Measurements from ENCODE around the gene KLK2.
"Not testable (repeated sequence)": the region's sequence is repeated elsewhere in the genome, so short reads cannot be mapped to it uniquely, and the experiment has no call there.

KLK2 gene

DNA sequence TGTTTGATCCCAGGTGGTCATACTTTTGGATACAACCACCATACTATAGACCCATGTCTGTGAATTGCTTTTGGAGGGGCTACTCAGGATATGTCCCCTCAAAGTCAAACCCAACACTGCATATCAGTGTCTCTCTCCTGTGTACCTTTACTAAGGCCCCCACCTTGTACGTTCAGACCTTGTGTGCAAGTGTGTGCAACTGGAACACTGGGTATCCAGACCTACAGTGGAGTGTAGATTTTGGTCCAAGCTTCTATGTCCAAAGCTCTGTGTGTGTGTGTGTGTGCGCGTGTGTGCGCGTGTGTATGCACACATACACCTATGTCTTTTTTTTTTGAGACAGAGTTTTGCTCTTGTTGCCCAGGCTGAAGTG lies 18.0 kb downstream of the KLK2 start:
- no peak for DNase-seq (ENCODE audit: extremely low read depth in 1 of 2, low read depth in 1 of 2)

DNA sequence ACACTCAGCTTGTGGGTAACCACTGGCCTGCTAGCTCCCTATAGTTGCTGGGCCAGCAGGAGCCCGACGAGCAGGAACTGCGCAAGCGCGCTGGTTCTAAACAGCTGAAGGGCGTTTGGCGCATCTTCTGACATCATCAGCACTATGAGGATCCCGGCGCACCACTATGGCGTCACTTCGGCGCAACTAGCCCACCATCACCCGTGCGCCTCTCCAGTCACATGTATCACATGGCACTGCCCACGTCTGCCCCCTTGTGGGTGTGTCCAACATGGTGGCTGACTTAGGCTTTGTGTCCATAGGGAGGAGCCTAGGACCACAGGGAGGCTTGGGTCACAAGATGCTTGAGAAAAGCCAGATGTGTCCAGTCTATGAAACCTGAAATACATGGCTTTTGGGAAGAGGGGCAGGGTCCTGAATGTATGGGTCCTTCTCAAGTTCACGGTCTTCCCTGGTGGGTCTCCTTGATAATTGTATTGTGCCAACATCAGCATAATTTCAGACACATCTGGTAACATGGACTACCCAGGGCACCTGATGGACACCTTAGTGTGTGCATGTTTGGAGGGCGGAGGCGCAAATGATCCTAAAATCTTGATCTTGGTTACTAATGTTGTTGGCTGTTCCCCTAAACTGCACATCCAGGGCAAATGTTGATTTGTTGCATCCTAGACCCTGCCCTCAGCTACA lies 20.0 kb downstream of the KLK2 start:
- DNase-seq (ENCODE audit: extremely low read depth in 1 of 2, low read depth in 1 of 2) = no peak

DNA sequence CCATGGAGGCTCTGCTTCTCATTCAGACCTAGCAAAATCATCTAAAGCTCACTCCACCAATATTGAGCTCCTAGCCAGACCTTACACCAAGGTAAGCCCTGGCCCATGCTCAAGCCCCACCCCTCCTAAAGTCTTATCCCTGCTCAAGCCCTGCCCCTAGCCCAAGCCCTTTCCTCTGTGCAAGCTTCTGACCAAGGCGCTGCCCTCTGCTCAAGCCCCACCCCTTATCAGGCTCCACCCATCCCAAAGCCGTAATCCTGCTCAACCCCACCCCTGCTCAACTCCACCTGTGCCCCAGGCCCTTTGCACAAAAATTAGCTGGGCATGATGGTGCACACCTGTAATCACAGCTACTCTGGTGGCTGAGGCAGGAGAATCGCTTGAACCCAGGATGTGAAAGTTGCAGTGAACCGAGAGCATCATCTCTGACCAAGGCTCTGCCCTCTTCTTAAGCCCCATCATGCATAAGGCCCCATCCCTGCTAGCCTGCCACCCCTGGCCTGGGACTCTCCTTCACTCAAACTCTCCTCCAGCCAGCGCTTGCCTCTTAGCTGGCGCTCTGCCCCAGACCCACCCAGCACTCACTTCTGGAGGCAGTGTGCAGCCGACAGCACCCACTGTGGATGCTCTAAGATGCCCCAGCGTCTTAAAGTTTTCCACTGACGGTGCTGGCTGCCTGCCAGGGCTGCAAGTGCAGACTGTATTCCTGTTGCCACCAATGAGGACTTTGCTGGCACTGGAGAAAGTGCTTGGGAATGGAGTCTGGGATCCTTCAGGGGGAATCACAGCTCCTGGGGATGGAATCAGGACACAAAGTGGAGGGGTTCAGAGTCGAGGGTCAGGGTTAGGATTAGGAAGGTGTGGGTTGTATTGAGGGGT lies 21.5 kb downstream of the KLK2 start:
- DNase-seq (ENCODE audit: extremely low read depth in 1 of 2, low read depth in 1 of 2) = no peak

DNA sequence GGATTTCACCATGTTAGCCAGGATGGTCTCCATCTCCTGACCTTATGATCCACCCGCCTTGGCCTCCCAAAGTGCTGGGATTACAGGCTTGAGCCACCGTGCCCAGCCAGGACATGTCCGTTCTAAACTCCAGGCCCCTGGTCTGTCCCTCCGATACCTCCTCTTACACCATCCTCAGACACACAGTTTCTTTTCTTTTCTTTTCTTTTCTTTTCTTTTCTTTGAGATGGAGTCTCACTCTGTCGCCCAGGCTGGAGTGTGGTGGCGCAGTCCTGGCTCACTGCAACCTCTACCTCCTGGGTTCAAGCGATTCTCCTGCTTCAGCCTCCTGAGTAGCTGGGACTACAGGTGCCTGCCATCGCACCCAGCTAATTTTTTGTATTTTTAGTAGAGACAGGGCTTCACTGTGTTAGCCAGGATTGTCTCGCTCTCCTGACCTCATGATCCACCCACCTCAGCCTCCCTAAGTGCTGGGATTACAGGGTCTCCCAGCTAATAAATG lies 22.9 kb downstream of the KLK2 start:
- not testable (repeated sequence) for DNase-seq (ENCODE audit: extremely low read depth in 1 of 2, low read depth in 1 of 2)

DNA sequence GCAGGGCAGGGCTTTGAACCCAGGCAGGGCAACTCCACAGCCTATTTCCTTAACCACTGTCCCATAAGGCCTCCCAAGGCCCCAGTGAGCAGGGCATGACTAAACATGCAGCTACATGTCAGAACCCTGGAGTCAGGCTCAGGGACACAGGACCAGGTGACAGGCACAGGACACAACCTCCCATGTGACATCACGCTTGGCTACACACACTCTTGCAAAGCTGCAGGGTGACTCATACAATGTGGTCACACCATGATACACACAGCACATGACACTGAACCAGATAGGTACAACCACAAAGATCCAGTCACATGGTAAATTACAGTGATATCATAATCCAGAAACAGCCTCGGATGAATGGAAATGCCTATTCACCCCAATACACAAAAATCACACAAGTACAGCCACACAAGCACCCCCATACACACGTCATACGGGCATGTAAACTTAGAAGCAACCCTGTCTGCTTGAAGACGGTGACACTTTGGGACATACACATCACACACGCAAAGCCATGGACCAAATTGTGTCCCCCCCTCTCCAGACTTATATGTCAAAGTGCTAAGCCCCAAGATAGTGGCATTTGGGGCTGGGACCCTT lies 23.5 kb downstream of the KLK2 start:
- peak in 1 of 2 donors; percentile 28 for DNase-seq (ENCODE audit: extremely low read depth in 1 of 2, low read depth in 1 of 2)

DNA sequence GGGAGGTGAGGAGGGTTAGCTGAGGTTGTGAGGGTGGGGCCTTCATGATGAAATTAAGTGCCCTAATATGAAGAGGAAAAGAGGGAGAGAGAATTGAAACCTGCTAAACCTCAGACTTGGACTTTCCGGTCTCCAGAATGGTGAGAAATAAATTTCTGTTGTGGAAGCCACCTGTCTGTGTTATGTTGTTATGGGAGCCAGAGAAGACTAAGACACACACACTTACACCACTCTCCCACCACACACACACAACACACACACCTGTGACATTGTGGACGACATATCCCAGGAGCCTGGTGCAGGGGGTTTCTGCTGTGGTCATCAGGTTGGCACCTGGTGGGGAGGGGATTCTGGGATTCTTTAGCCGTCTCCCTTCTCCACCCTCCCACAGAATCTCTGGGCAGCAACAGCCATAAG lies 24.0 kb downstream of the KLK2 start:
- DNase-seq (ENCODE audit: extremely low read depth in 1 of 2, low read depth in 1 of 2) = no peak

DNA sequence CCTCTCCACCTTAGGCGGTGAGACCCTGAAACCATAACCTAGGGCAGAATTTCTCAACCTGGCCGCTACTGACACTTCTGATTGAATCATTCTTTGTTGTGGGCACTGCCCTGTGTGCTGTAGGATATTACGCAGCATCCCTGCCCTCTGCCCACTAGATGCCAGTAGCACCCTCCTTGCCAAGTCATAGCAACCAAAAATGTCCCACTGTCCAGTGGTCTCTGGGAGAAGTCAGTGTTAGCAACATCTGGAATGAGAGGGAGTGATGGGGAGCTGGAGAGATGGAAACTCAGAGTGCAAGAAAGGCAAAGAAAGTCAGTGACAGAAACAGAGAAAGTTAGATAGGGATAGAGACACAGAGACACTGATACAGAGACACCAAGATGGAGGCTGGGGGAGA lies 24.4 kb downstream of the KLK2 start:
- no peak for DNase-seq (ENCODE audit: extremely low read depth in 1 of 2, low read depth in 1 of 2)

DNA sequence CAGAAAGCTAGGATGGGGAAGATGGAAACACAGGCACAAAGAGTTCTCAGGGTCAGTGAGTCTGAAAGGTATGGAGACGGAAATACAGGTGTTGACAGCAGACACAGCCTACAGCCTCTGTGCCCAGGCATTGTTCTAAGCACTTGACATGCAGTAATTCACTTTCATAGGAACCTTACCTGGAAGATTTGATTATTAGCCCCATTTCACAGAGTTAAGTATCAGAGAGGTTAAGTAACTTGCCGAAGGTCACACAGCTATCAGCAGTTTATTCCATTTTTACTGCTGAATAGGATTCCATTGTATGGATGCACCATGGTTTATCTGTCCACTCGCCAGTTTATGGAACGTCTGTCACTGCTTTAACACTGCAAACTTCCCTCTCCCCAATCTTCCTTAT lies 24.8 kb downstream of the KLK2 start:
- DNase-seq (ENCODE audit: extremely low read depth in 1 of 2, low read depth in 1 of 2) = no peak

DNA sequence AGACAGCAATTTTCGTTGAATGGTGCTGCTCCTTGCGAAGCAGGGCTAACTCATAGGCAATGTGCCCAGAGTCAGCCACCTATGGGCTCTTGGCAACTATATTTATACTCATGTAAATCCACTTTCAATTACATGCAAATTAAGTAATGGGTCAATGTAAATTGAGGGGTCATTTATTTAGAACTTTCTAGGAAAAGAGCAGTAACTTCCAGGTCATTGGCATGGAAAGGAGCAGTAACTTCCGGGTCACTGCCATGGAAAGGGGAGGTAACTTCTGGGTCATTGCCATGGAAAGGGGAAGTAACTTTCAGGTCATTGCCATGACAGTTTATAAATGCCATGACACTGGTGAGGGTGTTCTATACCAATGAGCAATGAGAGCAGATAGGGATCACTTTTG lies 26.3 kb downstream of the KLK2 start:
- DNase-seq (ENCODE audit: extremely low read depth in 1 of 2, low read depth in 1 of 2) = no peak

DNA sequence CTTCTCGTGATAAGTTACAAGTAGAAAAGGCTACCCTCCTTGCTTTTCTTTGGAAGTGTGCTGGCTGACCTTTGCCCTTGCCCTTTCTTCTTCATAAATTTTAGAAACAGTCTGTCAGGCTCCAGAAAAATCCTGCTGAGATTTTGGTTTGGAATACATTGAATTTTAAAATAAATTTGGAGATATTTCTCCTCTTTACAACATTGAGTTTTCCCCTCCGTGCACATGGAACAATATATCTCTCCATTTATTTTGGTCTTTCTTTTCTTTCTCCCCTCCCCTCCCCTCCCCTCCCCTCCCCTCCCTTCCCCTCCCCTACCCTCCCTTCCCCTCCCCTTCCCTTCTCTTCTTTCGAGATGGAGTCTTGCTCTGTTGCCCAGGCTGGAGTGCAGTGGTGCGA lies 29.4 kb downstream of the KLK2 start:
- DNase-seq (ENCODE audit: extremely low read depth in 1 of 2, low read depth in 1 of 2) = no peak

DNA sequence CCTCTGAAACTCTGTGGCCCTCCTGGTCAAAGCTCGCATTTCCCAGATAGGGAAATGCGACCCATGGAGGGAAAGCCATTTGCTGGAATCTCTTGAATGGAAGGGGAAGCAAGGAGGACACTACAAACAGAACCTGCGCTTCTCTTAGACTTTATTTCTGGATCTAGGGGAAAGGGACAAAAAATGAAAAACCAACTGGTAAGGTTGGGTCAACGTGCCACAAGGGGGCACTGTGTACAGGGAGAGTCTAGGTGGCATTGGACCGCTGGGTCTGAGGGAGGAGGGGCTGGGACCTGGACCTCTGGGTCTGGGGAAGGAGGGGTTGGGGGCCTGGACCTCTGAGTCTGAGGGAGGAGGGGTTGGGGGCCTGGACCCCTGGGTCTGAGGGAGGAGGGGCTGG lies 33.0 kb downstream of the KLK2 start:
- no peak for DNase-seq (ENCODE audit: extremely low read depth in 1 of 2, low read depth in 1 of 2)

DNA sequence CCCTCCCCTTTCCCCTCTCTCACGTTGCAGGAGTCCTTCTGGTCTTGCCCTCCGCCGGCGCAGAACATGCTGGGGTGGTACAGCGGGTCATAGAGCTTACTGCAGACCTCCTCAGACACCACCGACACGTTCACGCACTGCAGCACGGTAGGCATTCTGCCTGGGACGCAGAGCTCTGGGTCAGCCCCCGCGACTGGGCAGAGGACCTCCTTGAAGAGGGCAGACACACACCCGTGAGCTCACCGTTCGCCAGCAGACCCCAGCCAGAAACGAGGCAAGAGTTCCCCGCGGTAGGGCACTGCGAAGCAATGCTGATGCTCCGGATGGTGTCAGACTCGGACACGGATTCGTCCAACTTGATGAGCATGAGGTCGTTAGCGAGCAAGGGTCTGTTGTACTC lies 35.1 kb downstream of the KLK2 start:
- no peak for DNase-seq (ENCODE audit: extremely low read depth in 1 of 2, low read depth in 1 of 2)

DNA sequence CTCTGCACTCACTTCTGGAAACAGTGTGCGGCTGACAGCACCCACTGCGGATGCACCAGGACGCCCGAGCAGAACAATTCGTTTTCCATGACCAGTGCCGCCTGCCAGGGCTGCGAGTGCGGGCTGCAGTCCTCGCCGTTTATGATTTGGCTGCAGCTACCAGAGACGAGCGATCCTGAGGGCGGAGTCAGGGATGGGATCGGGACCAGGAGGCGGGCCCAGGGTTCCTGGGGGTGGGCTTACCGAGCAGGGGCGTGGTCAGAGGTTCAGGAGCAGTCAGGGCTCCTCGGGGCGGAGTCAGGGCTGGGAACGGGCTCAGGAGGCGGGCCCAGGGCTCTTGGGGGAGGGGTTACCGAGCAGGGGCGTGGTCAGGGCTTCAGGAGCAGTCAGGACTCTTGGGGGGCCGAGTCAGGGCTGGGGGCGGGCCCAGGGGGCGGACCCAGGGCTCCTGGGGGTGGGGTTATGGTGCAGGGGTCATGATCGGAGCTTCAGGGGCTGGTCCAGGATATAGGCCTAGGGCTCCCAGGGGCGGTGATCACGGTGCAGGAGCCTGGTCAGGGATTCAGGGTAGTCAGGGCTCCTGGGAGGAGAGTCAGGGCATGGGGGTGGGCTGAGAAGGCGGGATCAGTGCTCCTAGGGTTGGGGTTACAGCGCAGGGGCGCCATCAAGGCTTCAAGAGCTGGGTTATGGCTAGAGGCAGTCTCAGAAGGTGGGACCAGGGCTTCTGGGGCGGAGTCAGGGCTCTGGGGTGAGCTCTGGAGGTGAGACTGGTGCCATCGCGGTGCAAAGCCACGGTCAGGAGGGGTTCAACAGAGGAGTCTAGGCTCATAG lies 36.2 kb downstream of the KLK2 start:
- peak; percentile 14 to 51 for DNase-seq (ENCODE audit: extremely low read depth in 1 of 2, low read depth in 1 of 2)

DNA sequence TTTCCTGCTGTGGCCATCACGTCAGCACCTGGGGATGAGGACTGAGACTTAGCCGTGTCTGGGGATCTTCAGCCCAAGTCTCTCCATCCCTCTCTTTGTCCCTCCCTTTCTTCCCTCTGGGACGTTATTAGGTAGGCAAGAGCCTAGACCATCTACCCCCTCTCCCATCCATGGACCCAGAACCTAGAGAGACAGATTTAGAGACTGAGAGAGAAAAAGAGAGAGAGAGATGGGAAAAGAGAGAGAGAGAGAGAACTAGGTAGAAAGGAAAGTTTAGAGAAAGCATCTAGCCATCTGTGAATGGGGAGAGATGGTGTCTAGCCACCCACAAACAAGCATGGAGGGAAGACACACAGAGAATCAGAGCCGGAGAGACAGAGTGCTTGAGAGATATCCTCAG lies 37.5 kb downstream of the KLK2 start:
- no peak for DNase-seq (ENCODE audit: extremely low read depth in 1 of 2, low read depth in 1 of 2)

DNA sequence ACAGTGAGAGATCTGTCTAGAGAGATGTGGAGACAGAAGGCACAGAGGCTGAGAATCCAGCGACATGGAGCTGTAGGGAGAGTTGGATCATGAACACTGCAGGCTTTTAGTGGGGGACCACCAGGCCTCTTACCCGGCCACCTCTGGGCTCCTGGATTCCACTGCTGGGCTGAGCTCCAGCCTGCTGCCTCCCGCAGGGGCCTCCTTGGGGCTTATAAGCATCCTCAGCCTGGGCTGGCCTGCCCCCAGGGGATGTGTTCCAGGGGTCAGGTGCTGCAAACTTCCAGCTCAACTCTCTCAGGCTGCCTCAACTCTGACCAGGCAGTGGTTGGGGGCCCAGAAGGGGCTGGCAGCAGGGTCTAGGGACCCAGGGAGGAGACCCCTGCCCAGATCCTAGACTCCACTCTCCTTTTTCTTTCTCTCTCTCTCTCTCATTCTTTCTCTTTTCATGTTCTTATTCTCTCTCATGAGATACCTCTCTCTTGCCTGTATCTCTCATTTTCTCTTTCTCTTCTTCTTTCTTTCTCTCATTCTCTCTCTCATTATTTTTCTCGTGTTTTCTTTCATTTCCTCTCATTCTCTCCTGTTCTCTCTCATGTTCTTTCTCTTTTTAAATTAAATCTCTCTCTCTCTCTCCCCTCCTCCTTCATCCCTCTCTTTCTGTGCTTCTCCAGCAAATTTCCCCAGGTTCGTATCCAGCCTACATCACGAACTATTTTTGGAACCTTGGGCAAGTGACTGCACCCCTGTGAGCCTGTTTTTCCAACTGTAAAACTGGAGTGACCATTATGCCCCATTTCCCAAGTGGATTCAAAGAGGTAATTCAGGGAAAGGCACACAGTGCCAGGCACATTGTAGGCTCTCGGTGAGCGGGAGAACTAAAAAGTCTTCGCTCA lies 38.2 kb downstream of the KLK2 start, which contains the start of gene KLK4:
TSS of gene KLK4 (minus strand) at position 190 of the 896 bp plus-strand sequence. CDS start 657 bp downstream, outside the sequence.
- no peak for DNase-seq (ENCODE audit: extremely low read depth in 1 of 2, low read depth in 1 of 2)

DNA sequence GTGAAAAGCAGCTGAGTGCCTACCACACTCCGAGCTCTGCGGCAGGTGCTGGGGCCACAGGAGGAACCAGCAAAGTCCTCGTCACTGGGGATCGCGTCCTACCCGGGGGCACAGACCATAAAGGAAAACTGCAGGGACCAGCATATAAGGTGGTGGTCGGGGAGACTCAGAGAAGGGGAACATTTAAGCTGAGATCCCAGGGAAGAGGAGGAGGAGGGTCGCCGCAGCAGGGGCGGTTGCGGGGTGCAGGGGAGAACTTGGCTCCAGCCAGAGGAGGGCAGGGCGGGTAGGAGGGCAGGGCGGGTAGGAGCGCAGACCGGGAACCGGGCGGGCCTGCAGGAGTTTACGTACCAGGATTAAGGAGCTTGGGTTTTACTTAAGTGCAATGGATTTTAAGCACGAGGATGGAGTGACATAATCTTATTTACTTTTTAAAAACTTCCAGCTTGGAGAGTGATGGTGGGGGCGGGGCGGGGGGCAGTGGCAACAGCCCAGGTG lies 38.9 kb downstream of the KLK2 start:
- DNase-seq (ENCODE audit: extremely low read depth in 1 of 2, low read depth in 1 of 2) = no peak

DNA sequence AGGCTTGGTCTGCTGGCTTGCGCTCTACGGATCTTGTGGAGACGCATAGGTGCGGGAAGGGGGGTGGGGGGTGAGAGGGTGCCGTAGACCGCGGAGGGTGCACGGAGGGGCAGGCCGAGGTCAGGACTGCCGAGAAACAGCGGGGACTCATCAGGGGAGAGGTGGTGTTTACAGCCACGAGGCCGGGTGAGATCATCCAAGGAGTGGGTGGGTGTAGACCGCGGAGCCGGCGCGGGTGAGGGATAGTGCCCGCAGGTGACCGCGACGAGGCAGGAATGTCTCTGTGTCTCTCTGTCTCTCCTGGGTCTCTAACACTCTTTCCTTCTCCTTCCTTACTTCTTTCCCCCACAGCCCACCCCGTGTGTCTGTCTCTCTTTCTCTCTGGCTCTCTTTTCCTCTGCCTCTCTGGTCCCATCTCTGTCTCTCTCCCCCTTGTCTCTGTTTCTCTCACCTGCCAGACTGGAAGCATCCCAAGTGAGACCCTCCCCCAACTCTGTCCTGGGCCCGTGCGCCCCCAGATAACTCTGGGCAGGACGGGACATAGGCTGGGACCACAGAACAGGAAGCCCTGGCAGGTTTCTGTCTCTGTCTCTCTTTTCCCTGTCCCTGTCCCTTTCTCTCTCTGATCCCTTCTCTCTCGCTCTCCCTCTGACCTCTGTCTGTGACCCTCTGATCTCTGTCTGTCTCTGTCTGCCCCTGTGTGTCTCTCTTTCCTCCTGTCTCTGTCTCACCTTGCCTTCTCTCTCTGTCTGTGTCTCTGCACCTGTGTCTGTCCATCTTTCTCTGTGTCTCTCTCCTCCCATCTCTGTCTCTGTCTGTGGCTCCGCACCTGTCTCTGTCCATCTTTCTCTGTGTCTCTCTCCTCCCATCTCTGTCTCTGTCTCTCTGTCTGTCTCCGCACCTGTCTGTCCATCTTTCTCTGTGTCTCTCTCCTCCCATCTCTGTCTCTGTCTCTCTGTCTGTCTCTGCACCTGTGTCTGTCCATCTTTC lies 39.8 kb downstream of the KLK2 start:
- DNase-seq (ENCODE audit: extremely low read depth in 1 of 2, low read depth in 1 of 2) = peak; percentile 21 to 26

DNA sequence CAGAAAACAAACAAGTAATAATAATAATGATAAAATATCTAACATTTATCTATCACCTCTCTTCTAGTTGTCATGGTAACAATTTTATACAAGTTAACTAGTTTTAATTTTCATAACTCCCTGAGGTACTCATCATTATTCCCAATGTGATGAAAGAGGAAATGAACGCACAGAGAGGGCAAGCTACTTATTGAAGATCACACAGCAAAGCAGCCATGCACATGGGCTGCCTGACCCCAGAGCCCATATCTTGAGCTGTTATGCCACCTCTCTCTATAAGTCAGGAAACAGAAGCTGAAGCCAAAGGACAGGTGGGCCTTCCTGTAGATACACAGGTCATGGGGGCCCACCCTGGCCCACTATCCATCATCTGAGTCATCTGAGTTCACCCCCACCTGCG lies 42.8 kb downstream of the KLK2 start:
- no peak for DNase-seq (ENCODE audit: extremely low read depth in 1 of 2, low read depth in 1 of 2)

Measured in stimulated activated CD8-positive, alpha-beta memory T cell treated with anti-CD3 and anti-CD28 coated beads, Interleukin-7, amount 100 ng/mL, for 48 hours (primary cell).